Activated CD8-positive, alpha-beta memory T cell treated with anti-CD3 and anti-CD28 coated beads, Interleukin-2, amount 10 ng/mL, durations not matched to agents 7 days and 5 days (primary cell): ENCODE data around the gene FUZ. TPM values are rescaled to one million over a fixed set of nuclear protein-coding genes. Genes with fewer than 3 reads are reported as not detected.

Experiments
- ATAC-seq: fragments of 150-1000 bp; cut with Tn5 transposase; one replicate; pipeline ENCODE4 v1.10.0; 2021; ENCODE audit warnings: moderate library complexity
- CTCF ChIA-PET: fragments of 350-600 bp; sonication (Branson Sonifier 250); formaldehyde crosslinking; loops from one replicate; lab custom pipeline; 2021; ENCODE audit warnings: antibody characterized with exemption; lab: Charles Lee
- DNase-seq: peaks from one replicate; pipeline ENCODE4 v3.0.0-alpha.2; 2020
- H3K27ac Mint-ChIP-seq: one replicate; pipeline ENCODE4 v1.8.0; 2021; ENCODE audit warnings: mild to moderate bottlenecking, mixed read lengths
- H3K27me3 Mint-ChIP-seq: one replicate; pipeline ENCODE4 v1.8.0; 2021; ENCODE audit warnings: mixed read lengths
- H3K36me3 Mint-ChIP-seq: one replicate; pipeline ENCODE4 v1.8.0; 2021; ENCODE audit warnings: mild to moderate bottlenecking, mixed read lengths
- H3K4me1 Mint-ChIP-seq: one replicate; pipeline ENCODE4 v1.8.0; 2021; ENCODE audit warnings: mixed read lengths
- H3K4me3 Mint-ChIP-seq: one replicate; pipeline ENCODE4 v1.8.0; 2021; ENCODE audit warnings: mild to moderate bottlenecking, moderate library complexity, mixed read lengths
- H3K9me3 Mint-ChIP-seq: one replicate; pipeline ENCODE4 v1.8.0; 2022; ENCODE audit warnings: low read depth, mixed read lengths
- total RNA-seq, 2 experiments: library from RNA; stranded (reverse); gene quantifications; one replicate each; pipeline ENCODE4 v1.2.3, GENCODE V29; 2021

The FUZ gene
- total RNA-seq, 2 experiments from 2014 or later: 20.1 to 23.0 TPM

DNA sequence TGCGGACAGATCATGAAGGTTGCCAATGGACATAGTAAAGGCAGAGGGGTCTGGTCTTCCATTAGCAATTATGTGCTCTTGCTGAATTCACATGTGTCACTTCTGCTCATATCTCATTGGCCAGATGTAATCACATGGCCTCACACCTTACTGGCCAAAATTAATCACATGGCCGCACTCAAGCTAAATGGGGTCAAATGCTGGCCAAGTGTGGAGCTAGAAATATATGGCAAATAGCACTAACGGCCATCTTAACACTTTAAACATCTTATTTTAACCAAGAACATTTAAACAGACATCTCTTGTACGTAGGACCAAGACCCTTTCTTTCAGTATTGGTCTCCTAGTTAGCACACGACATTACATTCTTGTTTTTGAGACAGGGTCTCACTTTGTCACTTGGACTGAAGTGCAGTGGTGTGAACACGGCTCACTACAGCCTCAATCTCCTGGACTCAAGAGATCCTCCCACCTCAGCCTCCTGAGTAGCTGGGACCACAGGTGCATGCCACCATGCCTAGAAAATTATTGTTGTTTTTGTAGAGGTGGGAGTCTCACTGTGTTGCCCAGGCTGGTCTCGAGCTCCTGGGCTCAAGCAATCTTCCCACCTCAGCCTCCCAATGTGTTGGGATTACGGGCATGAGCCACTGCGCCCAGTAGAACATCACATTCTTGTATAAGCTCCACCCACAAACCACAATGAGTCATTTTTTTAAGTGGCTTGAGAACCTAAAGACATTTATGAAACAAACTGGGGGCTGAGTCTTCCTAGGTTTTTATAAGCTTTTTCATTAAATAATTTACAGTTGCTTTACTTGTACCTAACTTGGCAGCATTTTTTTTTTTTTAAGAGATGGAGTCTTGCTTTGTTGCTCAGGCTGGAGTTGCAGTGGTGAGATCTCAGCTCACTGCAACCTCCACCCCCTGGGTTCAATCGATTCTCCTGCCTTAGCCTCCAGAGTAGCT is 34.9 kb upstream of the FUZ start:
- peaks cover 21% of the 10 kb centered on the region for H3K27me3 Mint-ChIP-seq
- peaks cover 39% of the 10 kb centered on the region for H3K4me1 Mint-ChIP-seq
- H3K27ac Mint-ChIP-seq: peak overlapping the region; percentile 38
- CTCF ChIA-PET: interaction anchor here (0.7 to 3.4 kb wide), 6 partner anchors 21 to 167 kb away, joined by 4 to 14 read pairs (median 5); partner anchors contain the start of genes FUZ and MED25
- DNase-seq (no peak), ATAC-seq (peak; percentile 24)
- peaks cover 2% of the 10 kb centered on the region for H3K9me3 Mint-ChIP-seq
- H3K36me3 Mint-ChIP-seq: peaks cover 1% of the 10 kb centered on the region
- no peak overlapping the region for H3K4me3 Mint-ChIP-seq

DNA sequence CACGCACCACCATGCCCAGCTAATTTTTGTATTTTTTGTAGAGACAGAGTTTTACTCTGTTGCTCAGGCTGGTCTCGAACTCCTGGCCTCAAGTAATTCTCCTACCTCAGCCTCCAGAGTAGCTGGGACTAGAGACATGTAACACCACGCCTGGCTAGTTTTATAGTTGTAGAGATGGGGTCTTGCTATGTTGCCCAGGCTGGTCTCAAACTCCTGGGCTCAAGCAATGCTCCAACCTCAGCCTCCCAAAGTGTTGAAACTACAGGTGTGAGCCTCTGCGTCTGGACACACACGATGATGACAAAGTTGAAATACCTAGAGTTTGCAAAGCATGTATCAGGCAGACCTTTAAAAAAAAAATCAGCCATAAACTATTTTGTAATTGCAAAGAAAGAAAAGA is 33.3 kb upstream of the FUZ start:
- no peak overlapping the region for H3K4me3 Mint-ChIP-seq
- H3K27me3 Mint-ChIP-seq: peaks cover 13% of the 10 kb centered on the region
- peaks cover 2% of the 10 kb centered on the region for H3K9me3 Mint-ChIP-seq
- no peak for ATAC-seq
- H3K4me1 Mint-ChIP-seq: peaks cover 28% of the 10 kb centered on the region
- CTCF ChIA-PET: no interaction called here
- peaks cover 1% of the 10 kb centered on the region for H3K36me3 Mint-ChIP-seq
- no peak overlapping the region for H3K27ac Mint-ChIP-seq
- no peak for DNase-seq

DNA sequence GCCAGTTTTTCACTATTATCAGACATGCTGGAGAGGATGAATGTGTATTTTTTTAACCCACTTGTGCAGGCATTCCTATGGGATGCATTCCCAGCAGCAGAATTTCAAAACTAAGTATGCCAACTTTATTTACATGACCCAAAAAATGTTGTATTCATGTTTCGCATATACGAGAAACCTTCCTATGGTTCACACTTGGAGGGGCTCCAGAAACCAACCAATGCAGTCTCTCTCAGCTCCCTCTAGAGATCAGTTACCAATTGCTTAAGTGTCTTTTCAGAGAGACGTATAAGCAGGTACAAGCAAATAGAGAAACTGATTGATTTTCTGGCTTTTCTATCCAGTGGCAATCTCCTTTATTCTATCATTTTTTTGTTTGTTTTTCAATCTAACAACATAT is 32.3 kb upstream of the FUZ start:
- no peak overlapping the region for H3K4me3 Mint-ChIP-seq
- peaks cover 28% of the 10 kb centered on the region for H3K4me1 Mint-ChIP-seq
- H3K27ac Mint-ChIP-seq: no peak overlapping the region
- ATAC-seq (no peak), DNase-seq (no peak)
- peaks cover 2% of the 10 kb centered on the region for H3K9me3 Mint-ChIP-seq
- CTCF ChIA-PET: no interaction called here
- H3K27me3 Mint-ChIP-seq: peaks cover 13% of the 10 kb centered on the region
- peaks cover 3% of the 10 kb centered on the region for H3K36me3 Mint-ChIP-seq

DNA sequence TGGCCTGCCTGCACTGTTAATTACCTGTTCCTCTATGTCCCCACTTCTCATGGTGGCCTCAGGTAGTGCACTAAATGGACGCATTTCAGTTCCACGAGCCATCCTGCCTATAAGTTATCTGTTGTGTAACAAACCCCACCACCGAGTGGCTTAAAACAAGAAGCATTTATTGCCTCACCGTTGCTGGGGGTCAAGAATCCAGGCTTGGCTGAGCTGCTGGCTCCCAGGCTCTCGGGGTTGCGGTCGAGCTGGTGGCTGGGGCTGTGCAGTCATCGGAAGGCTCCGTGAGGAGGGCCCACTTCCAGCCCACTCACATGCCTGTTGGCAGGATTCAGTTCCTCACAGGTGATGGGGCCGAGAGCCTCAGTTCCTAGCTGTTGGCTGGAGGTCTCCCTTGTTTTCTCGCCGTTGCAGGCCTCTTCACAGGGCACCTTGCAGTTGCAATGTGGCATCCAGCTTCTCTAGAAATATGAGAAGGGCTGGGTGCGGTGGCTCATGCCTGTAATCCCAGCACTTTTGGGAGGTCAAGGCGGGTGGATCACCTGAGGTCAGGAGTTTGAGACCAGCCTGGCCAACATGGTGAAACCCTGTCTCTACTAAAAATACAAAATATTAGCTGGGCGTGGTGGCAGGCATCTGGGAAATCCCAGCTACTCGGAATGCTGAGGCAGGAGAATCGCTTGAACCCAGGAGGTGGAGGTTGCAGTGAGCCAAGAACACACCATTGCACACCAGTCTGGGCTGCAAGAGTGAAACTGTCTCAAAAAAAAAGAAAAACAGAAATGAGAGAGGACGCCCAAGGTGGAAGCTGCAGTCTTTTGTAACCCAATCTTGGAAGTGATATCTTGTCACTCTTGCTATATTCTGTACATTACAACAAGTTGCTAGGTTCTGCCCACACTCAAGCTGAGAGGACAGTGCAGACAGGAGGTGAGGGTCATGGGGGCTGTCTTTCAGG is 31.3 kb upstream of the FUZ start:
- DNase-seq (no peak), ATAC-seq (no peak)
- H3K9me3 Mint-ChIP-seq: peaks cover 2% of the 10 kb centered on the region
- peaks cover 20% of the 10 kb centered on the region for H3K4me1 Mint-ChIP-seq
- CTCF ChIA-PET: no interaction called here
- H3K27me3 Mint-ChIP-seq: peaks cover 13% of the 10 kb centered on the region
- no peak overlapping the region for H3K27ac Mint-ChIP-seq
- H3K36me3 Mint-ChIP-seq: peaks cover 4% of the 10 kb centered on the region
- no peak overlapping the region for H3K4me3 Mint-ChIP-seq

DNA sequence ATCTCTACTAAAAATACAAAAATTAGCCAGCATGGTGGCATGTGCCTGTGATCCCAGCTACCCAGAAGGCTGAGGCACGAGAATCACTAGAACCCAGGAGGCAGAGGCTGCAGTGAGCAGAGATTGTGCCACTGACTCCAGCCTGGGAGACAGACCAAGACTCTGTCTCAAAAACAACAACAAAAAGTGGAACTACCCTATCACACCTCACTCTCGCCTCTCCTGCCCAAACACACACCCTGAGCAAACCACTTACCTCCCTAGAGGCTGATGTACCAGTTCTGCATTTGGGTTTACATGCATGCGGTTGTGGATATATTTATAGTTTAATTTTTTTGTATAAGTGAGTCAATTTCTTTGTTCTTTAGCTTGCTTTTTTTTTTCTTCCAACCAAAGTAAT is 30.2 kb upstream of the FUZ start:
- ATAC-seq: no peak
- peaks cover 13% of the 10 kb centered on the region for H3K27me3 Mint-ChIP-seq
- no peak overlapping the region for H3K27ac Mint-ChIP-seq
- peaks cover 13% of the 10 kb centered on the region for H3K36me3 Mint-ChIP-seq
- no peak overlapping the region for H3K4me3 Mint-ChIP-seq
- no peak for DNase-seq
- peaks cover 9% of the 10 kb centered on the region for H3K4me1 Mint-ChIP-seq
- CTCF ChIA-PET: no interaction called here
- no peaks in the 10 kb centered on the region for H3K9me3 Mint-ChIP-seq

DNA sequence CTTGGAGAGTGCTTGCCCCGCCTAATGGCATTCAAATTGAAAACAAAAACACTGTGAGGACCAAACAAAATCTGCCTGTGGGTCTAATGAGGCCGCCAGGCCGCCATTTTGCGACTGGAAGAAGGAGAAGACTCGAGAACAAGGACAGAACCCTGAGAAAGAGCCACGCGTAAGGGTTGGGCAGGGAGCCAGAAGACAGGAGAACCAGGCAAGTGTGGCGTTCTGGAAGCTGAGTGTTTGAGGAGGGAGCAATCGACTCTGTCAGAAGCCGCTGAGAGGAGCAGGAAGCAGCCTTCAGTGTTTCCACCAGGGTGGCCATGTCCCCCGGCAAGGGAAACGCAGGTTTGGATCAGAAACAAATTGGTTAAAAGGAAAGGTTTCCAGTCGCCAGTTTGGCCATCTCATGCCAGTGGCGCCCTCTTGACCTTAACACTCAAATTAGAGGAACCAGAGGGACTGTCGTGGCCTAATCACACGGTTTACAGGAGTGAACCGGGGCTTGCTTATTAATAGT is 27.7 kb upstream of the FUZ start:
- DNase-seq: no peak
- Mint-ChIP-seq H3K36me3 (peaks cover 21% of the 10 kb centered on the region), H3K9me3 (no peaks in the 10 kb centered on the region), H3K27me3 (no peaks in the 10 kb centered on the region), H3K27ac (no peak overlapping the region), H3K4me1 (no peaks in the 10 kb centered on the region), H3K4me3 (no peak overlapping the region)
- CTCF ChIA-PET: no interaction called here
- ATAC-seq: no peak

DNA sequence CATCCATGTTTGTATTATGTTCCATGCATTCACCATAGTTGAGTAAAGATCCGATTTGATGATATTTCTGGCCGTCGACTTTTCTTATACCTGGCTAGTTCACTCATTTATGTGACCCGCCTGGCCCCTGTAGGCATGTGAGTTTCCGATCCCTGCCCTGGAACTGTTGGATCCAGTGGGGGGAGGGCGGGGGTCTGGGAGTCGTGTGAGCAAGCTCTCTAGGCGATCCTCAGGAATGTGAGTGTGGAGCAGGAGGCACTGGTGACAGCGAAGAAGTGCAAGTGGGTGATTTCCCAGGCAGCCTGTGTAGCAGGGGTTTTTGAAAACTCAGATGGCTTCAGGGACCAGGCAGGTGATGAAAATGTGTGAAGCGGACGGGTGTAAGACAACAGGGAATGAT is 27.2 kb upstream of the FUZ start:
- DNase-seq (no peak), ATAC-seq (no peak)
- Mint-ChIP-seq H3K9me3 (no peaks in the 10 kb centered on the region), H3K36me3 (peaks cover 21% of the 10 kb centered on the region), H3K27ac (no peak overlapping the region), H3K4me3 (no peak overlapping the region), H3K27me3 (no peaks in the 10 kb centered on the region), H3K4me1 (no peaks in the 10 kb centered on the region)
- CTCF ChIA-PET: no interaction called here

DNA sequence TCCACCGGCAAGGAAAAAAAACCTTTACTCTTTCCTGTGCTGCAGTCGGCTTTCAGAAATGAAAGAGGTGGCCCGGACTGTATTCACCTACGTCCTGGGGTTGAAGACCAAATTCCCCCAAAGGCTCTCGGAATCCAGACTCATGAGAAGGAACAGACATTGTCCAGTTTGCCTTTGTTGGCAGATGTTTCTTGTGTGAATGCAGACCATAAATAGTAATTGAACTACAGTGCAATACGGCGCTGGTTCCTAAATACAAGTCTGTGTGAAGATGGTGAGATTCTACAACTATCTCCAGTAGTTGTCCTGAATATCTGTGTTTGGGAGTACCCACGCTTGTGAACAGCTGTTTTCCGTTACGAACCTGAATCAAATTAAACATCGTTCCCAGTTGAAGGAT is 26.6 kb upstream of the FUZ start:
- H3K4me1 Mint-ChIP-seq: no peaks in the 10 kb centered on the region
- H3K36me3 Mint-ChIP-seq: peaks cover 26% of the 10 kb centered on the region
- ATAC-seq (no peak), DNase-seq (no peak)
- CTCF ChIA-PET: no interaction called here
- no peaks in the 10 kb centered on the region for H3K27me3 Mint-ChIP-seq
- H3K27ac Mint-ChIP-seq: no peak overlapping the region
- no peak overlapping the region for H3K4me3 Mint-ChIP-seq
- no peaks in the 10 kb centered on the region for H3K9me3 Mint-ChIP-seq

DNA sequence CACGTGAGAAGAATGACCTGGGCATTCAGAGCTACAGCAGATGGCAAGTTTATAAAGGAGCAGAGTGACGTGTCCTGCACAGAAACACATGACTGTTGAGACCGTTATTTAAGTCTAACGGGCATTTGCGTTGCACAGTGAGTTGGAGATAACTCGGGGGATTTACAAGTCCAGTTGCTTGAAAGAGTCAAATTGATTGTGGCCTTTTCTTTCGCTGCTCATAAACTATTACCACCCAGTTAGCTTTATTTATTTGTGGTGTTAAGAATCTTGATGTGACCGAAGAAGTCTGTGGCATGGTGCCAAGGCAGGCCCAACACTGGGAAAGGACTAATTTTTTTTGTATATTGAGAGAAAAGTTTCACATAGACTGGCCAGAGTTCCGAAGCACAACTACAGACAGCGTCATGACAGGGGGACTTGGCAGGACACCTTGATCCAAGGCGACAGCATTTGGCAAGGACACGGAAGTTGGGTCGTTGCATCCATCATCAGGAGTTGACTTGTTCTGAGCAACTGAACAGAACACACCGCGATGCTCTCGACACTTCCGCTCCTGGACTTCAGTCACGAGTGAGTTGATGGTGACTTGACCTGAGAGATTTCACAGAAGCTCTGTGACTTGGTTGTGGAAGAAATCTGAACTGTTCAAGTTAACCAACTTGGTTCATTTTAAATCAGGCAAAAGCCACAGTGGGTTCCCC is 25.9 kb upstream of the FUZ start:
- Mint-ChIP-seq H3K27ac (no peak overlapping the region), H3K4me3 (no peak overlapping the region), H3K9me3 (no peaks in the 10 kb centered on the region), H3K27me3 (no peaks in the 10 kb centered on the region), H3K36me3 (peaks cover 28% of the 10 kb centered on the region), H3K4me1 (no peaks in the 10 kb centered on the region)
- no peak for ATAC-seq
- CTCF ChIA-PET: no interaction called here
- DNase-seq: no peak

DNA sequence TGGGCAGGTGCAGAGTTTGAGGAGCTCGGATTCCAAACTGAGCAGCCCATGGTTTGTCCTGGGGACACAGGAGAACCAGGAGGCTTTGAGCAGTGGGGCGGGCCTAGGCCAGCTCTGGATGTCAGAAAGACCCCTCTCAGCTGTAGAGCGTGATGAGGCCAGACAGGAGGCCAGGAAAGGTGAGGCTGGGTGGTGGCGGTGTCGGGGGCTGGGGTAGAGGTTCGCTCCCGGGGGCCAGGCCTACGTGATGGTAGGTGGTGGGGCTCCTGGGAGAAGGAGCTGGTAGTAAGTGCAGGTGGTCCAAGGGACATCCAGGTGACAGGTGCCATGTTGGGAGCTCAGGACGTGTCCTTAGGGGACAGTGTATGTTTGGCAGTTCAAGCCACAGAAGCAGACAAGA is 24.3 kb upstream of the FUZ start:
- H3K36me3 Mint-ChIP-seq: peaks cover 33% of the 10 kb centered on the region
- ATAC-seq: no peak
- H3K9me3 Mint-ChIP-seq: no peaks in the 10 kb centered on the region
- CTCF ChIA-PET: no interaction called here
- peaks cover 6% of the 10 kb centered on the region for H3K4me1 Mint-ChIP-seq
- no peak for DNase-seq
- no peak overlapping the region for H3K4me3 Mint-ChIP-seq
- H3K27me3 Mint-ChIP-seq: no peaks in the 10 kb centered on the region
- no peak overlapping the region for H3K27ac Mint-ChIP-seq

DNA sequence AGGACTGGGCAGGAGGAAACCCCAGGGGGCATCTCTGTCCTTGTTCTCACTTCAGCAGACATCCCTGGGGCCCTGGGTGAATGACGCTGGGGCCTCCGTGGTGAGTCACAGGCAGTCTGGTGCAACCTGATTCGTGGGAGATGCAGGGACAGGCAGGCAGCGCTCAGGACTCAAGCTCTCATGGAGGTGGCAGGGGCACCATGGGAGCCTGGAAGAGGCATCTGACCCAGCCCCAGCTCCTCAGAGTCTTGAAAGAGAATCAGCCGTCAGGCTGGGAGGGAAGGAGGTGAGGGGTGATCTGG is 23.9 kb upstream of the FUZ start:
- H3K4me3 Mint-ChIP-seq: no peak overlapping the region
- CTCF ChIA-PET: no interaction called here
- DNase-seq (no peak), ATAC-seq (no peak)
- H3K27ac Mint-ChIP-seq: no peak overlapping the region
- H3K9me3 Mint-ChIP-seq: no peaks in the 10 kb centered on the region
- peaks cover 11% of the 10 kb centered on the region for H3K4me1 Mint-ChIP-seq
- H3K27me3 Mint-ChIP-seq: no peaks in the 10 kb centered on the region
- H3K36me3 Mint-ChIP-seq: peaks cover 37% of the 10 kb centered on the region

DNA sequence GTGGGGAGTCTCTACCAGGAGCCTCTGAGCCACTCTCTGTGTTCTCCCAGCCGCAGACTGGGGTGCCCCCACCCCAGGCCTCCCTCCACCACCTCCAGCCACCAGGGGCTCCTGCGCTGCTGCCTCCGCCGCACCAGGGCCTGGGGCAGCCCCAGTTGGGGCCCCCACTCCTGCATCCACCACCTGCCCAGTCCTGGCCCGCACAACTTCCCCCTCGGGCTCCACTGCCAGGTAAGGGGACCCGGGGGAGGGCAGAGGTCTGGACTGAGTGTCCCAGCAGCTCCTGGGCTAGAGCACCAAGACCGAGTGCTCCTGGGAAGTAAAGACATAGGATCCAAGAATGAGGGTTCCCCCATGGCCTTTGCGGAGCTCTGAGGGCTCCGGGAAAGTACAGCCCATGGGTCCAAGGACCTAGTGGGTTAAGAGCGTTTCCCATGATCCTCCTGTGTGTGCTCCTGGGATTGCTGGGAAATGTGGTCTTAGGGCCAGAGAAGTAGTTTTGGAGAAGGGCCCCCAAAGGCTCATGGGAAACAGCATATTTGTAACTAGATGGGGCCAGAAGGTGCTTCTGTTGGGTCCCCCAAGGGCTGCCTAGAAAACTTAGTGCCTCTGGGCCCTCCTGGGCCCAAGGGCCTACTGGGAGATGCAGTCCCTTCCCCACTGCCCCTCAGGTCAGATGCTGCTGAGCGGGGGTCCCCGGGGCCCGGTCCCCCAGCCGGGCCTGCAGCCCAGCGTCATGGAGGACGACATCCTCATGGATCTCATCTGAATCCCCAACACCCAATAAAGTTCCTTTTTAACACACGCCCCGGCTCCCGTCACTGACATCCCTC is 23.3 kb upstream of the FUZ start:
- no peak overlapping the region for H3K27ac Mint-ChIP-seq
- H3K9me3 Mint-ChIP-seq: no peaks in the 10 kb centered on the region
- CTCF ChIA-PET: no interaction called here
- peaks cover 16% of the 10 kb centered on the region for H3K4me1 Mint-ChIP-seq
- H3K4me3 Mint-ChIP-seq: no peak overlapping the region
- peaks cover 40% of the 10 kb centered on the region for H3K36me3 Mint-ChIP-seq
- H3K27me3 Mint-ChIP-seq: no peaks in the 10 kb centered on the region
- ATAC-seq: no peak
- no peak for DNase-seq
